ENCODE data around the gene PTX4.

- TF ChIP-seq CTCF (IDR thresholded peaks at IDR 0.05) (no peak), POLR2A (IDR thresholded peaks at IDR 0.05) (no peak), POLR2AphosphoS5 (IDR thresholded peaks at IDR 0.05) (peak; percentile 49 to 84 (median 80))
These were observed 43.5 kb upstream of the PTX4 start for GRCh38 chr16:1532081-1532760.
